Astrocyte (in vitro differentiated cells and primary cell): ENCODE measurements around the gene CASR. TPM values are rescaled to one million over a fixed set of nuclear protein-coding genes. Genes with fewer than 3 reads are reported as not detected.

Experiments used
- DNase-seq: peaks from one replicate; pipeline ENCODE4 v3.0.0-alpha.2; 2010; ENCODE audit warnings: low read depth
- FAIRE-seq: peaks from 2 replicates; lab custom pipeline; 2011; peaks lifted over from hg19 to GRCh38; lab: Jason Lieb, UNC
- H2AFZ ChIP-seq: 2 replicates; pipeline ENCODE4 v1.6.0; 2012; ENCODE audit warnings: low read depth, low read length, inconsistent platforms
- H3K27ac ChIP-seq: 2 replicates; pipeline ENCODE4 v1.5.1; 2011; ENCODE audit warnings: low read depth, low read length, inconsistent platforms
- H3K27me3 ChIP-seq: 2 replicates; pipeline ENCODE4 v1.6.0; 2011; ENCODE audit warnings: low read length, inconsistent platforms; ENCODE audit not compliant: insufficient read depth
- H3K36me3 ChIP-seq: 2 replicates; pipeline ENCODE4 v1.5.1; 2011; ENCODE audit warnings: low read length, inconsistent platforms; ENCODE audit not compliant: insufficient read depth
- H3K4me1 ChIP-seq: 2 replicates; pipeline ENCODE4 v1.5.1; 2011; ENCODE audit warnings: low read length, inconsistent platforms; ENCODE audit not compliant: insufficient read depth
- H3K4me2 ChIP-seq: 2 replicates; pipeline ENCODE4 v1.6.0; 2012; ENCODE audit warnings: low read length, inconsistent platforms
- H3K4me3 ChIP-seq: 2 replicates; pipeline ENCODE4 v1.5.1; 2011; ENCODE audit warnings: low read depth, mild to moderate bottlenecking, low read length, inconsistent platforms; ENCODE audit not compliant: insufficient read depth
- H3K79me2 ChIP-seq: 2 replicates; pipeline ENCODE4 v1.6.0; 2012; ENCODE audit warnings: mild to moderate bottlenecking, low read length, inconsistent platforms; ENCODE audit not compliant: insufficient read depth
- H3K9ac ChIP-seq: 2 replicates; pipeline ENCODE4 v1.6.0; 2012; ENCODE audit warnings: mild to moderate bottlenecking, low read length, inconsistent platforms
- H3K9me3 ChIP-seq: 2 replicates; pipeline ENCODE4 v1.5.1; 2012; ENCODE audit warnings: low read depth, mild to moderate bottlenecking, low read length, inconsistent platforms; ENCODE audit not compliant: insufficient read depth
- H4K20me1 ChIP-seq: 2 replicates; pipeline ENCODE4 v1.6.0; 2012; ENCODE audit warnings: low read length, inconsistent platforms; ENCODE audit not compliant: insufficient read depth
- H3K27ac Mint-ChIP-seq: one replicate; pipeline ENCODE4 v1.8.0; 2021; ENCODE audit warnings: mild to moderate bottlenecking, mixed read lengths; ENCODE audit not compliant: unreplicated experiment
- H3K27me3 Mint-ChIP-seq: one replicate; pipeline ENCODE4 v1.8.0; 2021; ENCODE audit warnings: low read depth, mixed read lengths; ENCODE audit not compliant: unreplicated experiment
- H3K36me3 Mint-ChIP-seq: one replicate; pipeline ENCODE4 v1.8.0; 2021; ENCODE audit warnings: low read depth, mixed read lengths; ENCODE audit not compliant: unreplicated experiment
- H3K4me1 Mint-ChIP-seq: one replicate; pipeline ENCODE4 v1.8.0; 2021; ENCODE audit warnings: low read depth, mixed read lengths; ENCODE audit not compliant: unreplicated experiment
- H3K4me3 Mint-ChIP-seq: one replicate; pipeline ENCODE4 v1.8.0; 2021; ENCODE audit warnings: mild to moderate bottlenecking, moderate library complexity, mixed read lengths; ENCODE audit not compliant: unreplicated experiment
- H3K9me3 Mint-ChIP-seq: one replicate; pipeline ENCODE4 v1.8.0; 2021; ENCODE audit warnings: mild to moderate bottlenecking, mixed read lengths; ENCODE audit not compliant: unreplicated experiment
- CTCF ChIP-seq: IDR thresholded peaks from 2 replicates; pipeline ENCODE4 v1.5.1; 2011; ENCODE audit warnings: low read depth, mild to moderate bottlenecking, inconsistent platforms, low read length, moderate library complexity; ENCODE audit not compliant: insufficient read depth
- EZH2 ChIP-seq: IDR thresholded peaks from 2 replicates; pipeline ENCODE4 v1.6.1; 2012; ENCODE audit warnings: mild to moderate bottlenecking, low read length, inconsistent platforms; ENCODE audit not compliant: insufficient read depth
- total RNA-seq: library from RNA; stranded (reverse); gene quantifications from 2 replicates; pipeline ENCODE4 v1.2.1, GENCODE V29; 2021

Gene CASR
- total RNA-seq, 1 donor from 2014 or later: not detected

- no peak for FAIRE-seq
- H3K9me3 ChIP-seq: no peaks in the 10 kb centered on the region
Measured at GRCh38 chr3:122322095-122323075, 138.9 kb downstream of the CASR start.

DNA sequence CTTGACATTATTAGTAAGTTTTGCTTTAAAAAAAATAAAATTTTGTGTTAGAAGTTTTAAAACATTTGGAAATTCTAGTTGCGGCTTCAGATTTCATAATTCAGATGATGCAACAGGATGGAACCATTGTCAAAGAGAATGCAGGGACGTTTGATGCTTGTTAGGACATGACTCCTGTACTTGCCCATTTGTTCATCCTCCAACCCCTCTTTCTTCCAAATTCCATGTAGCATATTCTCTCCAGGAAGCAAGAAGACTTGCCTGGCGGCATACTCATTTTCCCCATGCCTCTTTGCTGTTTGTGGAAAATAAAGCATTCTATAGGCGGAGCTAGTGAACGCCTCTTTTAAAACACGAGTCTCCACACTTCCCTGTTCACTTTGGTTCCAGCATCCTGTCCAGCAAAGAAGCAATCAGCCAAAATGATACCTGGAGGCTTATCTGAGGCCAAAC, 141.4 kb downstream of the CASR start, which contains the start of gene CSTA:
Gene CSTA, plus strand, starts transcription at position 378 of the 453 bp plus-strand sequence. Its CDS starts 45 bp downstream, at position 423.
- Histone ChIP-seq H3K9ac (no peak within 1 kb of the TSS), H3K9me3 (no peaks in the 10 kb centered on the region), H3K4me2 (no peak within 1 kb of the TSS), H3K4me3 (no peak within 1 kb of the TSS), H3K27ac (no peak within 1 kb of the TSS), H3K36me3 (no peaks in the 10 kb centered on the region), H4K20me1 (no peaks in the 10 kb centered on the region), H3K4me1 (no peaks in the 10 kb centered on the region), H3K79me2 (no peaks in the 10 kb centered on the region), H3K27me3 (no peaks in the 10 kb centered on the region), H2AFZ (no peak within 1 kb of the TSS)
- no peak for DNase-seq
- H3K9me3 Mint-ChIP-seq: peaks cover 2% of the 10 kb centered on the region
- no peak within 1 kb of the TSS for H3K4me3 Mint-ChIP-seq
- no peak for TF ChIP-seq CTCF
- TF ChIP-seq EZH2: no peak
- H3K36me3 Mint-ChIP-seq: no peaks in the 10 kb centered on the region
- H3K27me3 Mint-ChIP-seq: peaks cover 3% of the 10 kb centered on the region
- H3K27ac Mint-ChIP-seq: no peak within 1 kb of the TSS
- no peak for FAIRE-seq
- no peaks in the 10 kb centered on the region for H3K4me1 Mint-ChIP-seq

More at GRCh38 chr3:122322095-122323075, 138.9 kb downstream of the CASR start:
- Mint-ChIP-seq H3K4me3 (no peak overlapping the region), H3K4me1 (no peaks in the 10 kb centered on the region), H3K36me3 (no peaks in the 10 kb centered on the region), H3K27me3 (peaks cover 3% of the 10 kb centered on the region), H3K9me3 (peaks cover 7% of the 10 kb centered on the region), H3K27ac (no peak overlapping the region)
- Histone ChIP-seq H3K9ac (no peak overlapping the region), H3K4me3 (no peak overlapping the region), H2AFZ (no peak overlapping the region), H3K4me2 (no peak overlapping the region), H3K27ac (no peak overlapping the region), H4K20me1 (no peaks in the 10 kb centered on the region), H3K27me3 (no peaks in the 10 kb centered on the region), H3K79me2 (no peaks in the 10 kb centered on the region), H3K4me1 (no peaks in the 10 kb centered on the region), H3K36me3 (no peaks in the 10 kb centered on the region)
- no peak for DNase-seq
- TF ChIP-seq CTCF (no peak), EZH2 (no peak)
